SK-N-SH treated with all-trans-retinoic acid at 6 μM for 48 hours (cell line): ENCODE results near the gene ARHGAP24.

ENCODE experiments used
- ATAC-seq: fragments of 200-7000 bp; cut with Tn5 transposase; 3 replicates; pipeline ENCODE4 v1.9.1; 2020; ENCODE audit warnings: mild to moderate bottlenecking, moderate library complexity
- ARNTL ChIP-seq: fragments of 450-650 bp; formaldehyde crosslinking; IDR thresholded peaks from 2 replicates; pipeline ENCODE4 v1.5.0; 2020; ENCODE audit warnings: low read depth, mild to moderate bottlenecking, moderate library complexity, borderline replicate concordance
- BACH2 ChIP-seq: fragments of 250-450 bp; sonication (Bioruptor Pico); IDR thresholded peaks from 2 replicates; pipeline ENCODE4 v1.9.0; 2021; ENCODE audit warnings: mild to moderate bottlenecking, borderline replicate concordance
- CREB5 ChIP-seq: fragments of 250-450 bp; sonication (Bioruptor Pico); IDR thresholded peaks from 2 replicates; pipeline ENCODE4 v1.5.1; 2020; ENCODE audit warnings: low read depth, mild to moderate bottlenecking, moderate library complexity
- CSDC2 ChIP-seq: fragments of 250-450 bp; sonication (Bioruptor Pico); IDR thresholded peaks from 2 replicates; pipeline ENCODE4 v1.5.0; 2020; ENCODE audit warnings: mild to moderate bottlenecking, moderate library complexity
- CSRNP3 ChIP-seq: fragments of 250-450 bp; sonication (Bioruptor Pico); IDR thresholded peaks from 2 replicates; pipeline ENCODE4 v1.5.1; 2021; ENCODE audit warnings: mild to moderate bottlenecking, moderate library complexity
- ESRRG ChIP-seq: fragments of 250-450 bp; sonication (Bioruptor Pico); IDR thresholded peaks from 2 replicates; pipeline ENCODE4 v1.6.1; 2021; ENCODE audit warnings: mild to moderate bottlenecking
- GLIS3 ChIP-seq: fragments of 250-450 bp; sonication (Bioruptor Pico); IDR thresholded peaks from 2 replicates; pipeline ENCODE4 v1.5.0; 2020; ENCODE audit warnings: mild to moderate bottlenecking, moderate library complexity
- ISL1 ChIP-seq: fragments of 250-450 bp; sonication (Bioruptor Pico); IDR thresholded peaks from 2 replicates; pipeline ENCODE4 v2.1.2; 2022; ENCODE audit warnings: mild to moderate bottlenecking, moderate library complexity
- OSR1 ChIP-seq: fragments of 250-450 bp; sonication (Bioruptor Pico); IDR thresholded peaks from 2 replicates; pipeline ENCODE4 v1.8.0; 2022; ENCODE audit warnings: moderate library complexity, mild to moderate bottlenecking, inconsistent platforms
- PPARA ChIP-seq: fragments of 250-450 bp; sonication (Bioruptor Pico); IDR thresholded peaks from 2 replicates; pipeline ENCODE4 v1.5.0; 2020; ENCODE audit warnings: mild to moderate bottlenecking, borderline replicate concordance
- RARB ChIP-seq: fragments of 250-450 bp; sonication (Bioruptor Pico); IDR thresholded peaks from 2 replicates; pipeline ENCODE4 v1.8.0; 2021; ENCODE audit warnings: mild to moderate bottlenecking, moderate library complexity
- SNAI2 ChIP-seq: fragments of 250-450 bp; sonication (Bioruptor Pico); IDR thresholded peaks from 2 replicates; pipeline ENCODE4 v1.5.0; 2020; ENCODE audit warnings: mild to moderate bottlenecking, moderate library complexity
- TCF4 ChIP-seq: fragments of 250-450 bp; sonication (Bioruptor Pico); IDR thresholded peaks from 2 replicates; pipeline ENCODE4 v1.8.0; 2021; ENCODE audit warnings: mild to moderate bottlenecking, moderate library complexity, borderline replicate concordance
- TOX ChIP-seq: fragments of 250-450 bp; sonication (Bioruptor Pico); IDR thresholded peaks from 2 replicates; pipeline ENCODE4 v1.8.0; 2021; ENCODE audit warnings: mild to moderate bottlenecking, moderate library complexity, borderline replicate concordance
- TSHZ2 ChIP-seq: fragments of 250-450 bp; sonication (Bioruptor Pico); IDR thresholded peaks from 2 replicates; pipeline ENCODE4 v1.5.0; 2020; ENCODE audit warnings: mild to moderate bottlenecking, moderate library complexity
- ZC3H10 ChIP-seq: fragments of 250-450 bp; sonication (Bioruptor Pico); IDR thresholded peaks from 2 replicates; pipeline ENCODE4 v1.5.1; 2021; ENCODE audit warnings: mild to moderate bottlenecking, moderate library complexity
- ZFP3 ChIP-seq: fragments of 250-450 bp; sonication (Bioruptor Pico); IDR thresholded peaks from 2 replicates; pipeline ENCODE4 v1.5.0; 2020; ENCODE audit warnings: mild to moderate bottlenecking, moderate library complexity
- ZFP30 ChIP-seq: fragments of 450-650 bp; formaldehyde crosslinking; IDR thresholded peaks from 2 replicates; pipeline ENCODE4 v1.5.0; 2022; ENCODE audit warnings: mild to moderate bottlenecking, moderate library complexity
- ZNF565 ChIP-seq: fragments of 450-650 bp; formaldehyde crosslinking; conservative IDR thresholded peaks from 2 replicates; pipeline ENCODE4 v1.5.0; 2020; ENCODE audit warnings: low read depth, mild to moderate bottlenecking, moderate library complexity
- ZNF70 ChIP-seq: fragments of 450-650 bp; formaldehyde crosslinking; IDR thresholded peaks from 2 replicates; pipeline ENCODE4 v1.5.0; 2020; ENCODE audit warnings: mild to moderate bottlenecking, moderate library complexity
- ZNF8 ChIP-seq: fragments of 450-650 bp; formaldehyde crosslinking; IDR thresholded peaks from 2 replicates; pipeline ENCODE4 v1.5.0; 2020; ENCODE audit warnings: mild to moderate bottlenecking, moderate library complexity
- TF ChIP-seq, protein P1 (sequence below): fragments of 250-450 bp; sonication (Bioruptor Pico); IDR thresholded peaks from 2 replicates; pipeline ENCODE4 v1.8.0; 2021; ENCODE audit warnings: low read depth, mild to moderate bottlenecking, moderate library complexity, borderline replicate concordance
- TF ChIP-seq, protein P2 (sequence below): fragments of 250-450 bp; sonication (Bioruptor Pico); IDR thresholded peaks from 2 replicates; pipeline ENCODE4 v1.8.0; 2020; ENCODE audit warnings: mild to moderate bottlenecking, moderate library complexity, borderline replicate concordance

ARHGAP24 gene

GRCh38 chr4:86031927-86032326 lies 557.0 kb downstream of the ARHGAP24 start:
- ATAC-seq, result no peak
- no peak for TF ChIP-seq SNAI2 (CRISPR knock-in tag)
- TF ChIP-seq ZFP3 (CRISPR knock-in tag), result no peak
- no peak for TF ChIP-seq ZNF565 (CRISPR knock-in tag)
- no peak for TF ChIP-seq CSRNP3 (CRISPR knock-in tag)
- no peak for TF ChIP-seq ZNF8
- no peak for TF ChIP-seq ESRRG (CRISPR knock-in tag)
- TF ChIP-seq ARNTL, result no peak
- TF ChIP-seq, all 23 proteins: peak for 0

GRCh38 chr4:86032476-86033022 lies 557.6 kb downstream of the ARHGAP24 start:
- peak; percentile 88 for ATAC-seq
- TF ChIP-seq ZNF8, result no peak
- 0 out of 2 replicates have a peak, but pooled peaks have one; percentile 44 for TF ChIP-seq CSDC2 (CRISPR knock-in tag)
- TF ChIP-seq CSRNP3 (CRISPR knock-in tag), result no peak
- no peak for TF ChIP-seq TOX (CRISPR knock-in tag)
- no peak for TF ChIP-seq OSR1
- no peak for TF ChIP-seq GLIS3 (CRISPR knock-in tag)
- TF ChIP-seq PPARA, result no peak
- 0 out of 2 replicates have a peak, but pooled peaks have one; percentile 37 for TF ChIP-seq TSHZ2
- no peak for TF ChIP-seq ZC3H10 (CRISPR knock-in tag)
- no peak for TF ChIP-seq ZFP30
- peak; percentile 89 for TF ChIP-seq ISL1 (CRISPR knock-in tag)
- TF ChIP-seq, protein P1, sequence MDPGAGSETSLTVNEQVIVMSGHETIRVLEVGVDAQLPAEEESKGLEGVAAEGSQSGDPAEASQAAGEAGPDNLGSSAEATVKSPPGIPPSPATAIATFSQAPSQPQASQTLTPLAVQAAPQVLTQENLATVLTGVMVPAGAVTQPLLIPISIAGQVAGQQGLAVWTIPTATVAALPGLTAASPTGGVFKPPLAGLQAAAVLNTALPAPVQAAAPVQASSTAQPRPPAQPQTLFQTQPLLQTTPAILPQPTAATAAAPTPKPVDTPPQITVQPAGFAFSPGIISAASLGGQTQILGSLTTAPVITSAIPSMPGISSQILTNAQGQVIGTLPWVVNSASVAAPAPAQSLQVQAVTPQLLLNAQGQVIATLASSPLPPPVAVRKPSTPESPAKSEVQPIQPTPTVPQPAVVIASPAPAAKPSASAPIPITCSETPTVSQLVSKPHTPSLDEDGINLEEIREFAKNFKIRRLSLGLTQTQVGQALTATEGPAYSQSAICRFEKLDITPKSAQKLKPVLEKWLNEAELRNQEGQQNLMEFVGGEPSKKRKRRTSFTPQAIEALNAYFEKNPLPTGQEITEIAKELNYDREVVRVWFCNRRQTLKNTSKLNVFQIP (CRISPR knock-in tag), result no peak
- TF ChIP-seq, protein P2, sequence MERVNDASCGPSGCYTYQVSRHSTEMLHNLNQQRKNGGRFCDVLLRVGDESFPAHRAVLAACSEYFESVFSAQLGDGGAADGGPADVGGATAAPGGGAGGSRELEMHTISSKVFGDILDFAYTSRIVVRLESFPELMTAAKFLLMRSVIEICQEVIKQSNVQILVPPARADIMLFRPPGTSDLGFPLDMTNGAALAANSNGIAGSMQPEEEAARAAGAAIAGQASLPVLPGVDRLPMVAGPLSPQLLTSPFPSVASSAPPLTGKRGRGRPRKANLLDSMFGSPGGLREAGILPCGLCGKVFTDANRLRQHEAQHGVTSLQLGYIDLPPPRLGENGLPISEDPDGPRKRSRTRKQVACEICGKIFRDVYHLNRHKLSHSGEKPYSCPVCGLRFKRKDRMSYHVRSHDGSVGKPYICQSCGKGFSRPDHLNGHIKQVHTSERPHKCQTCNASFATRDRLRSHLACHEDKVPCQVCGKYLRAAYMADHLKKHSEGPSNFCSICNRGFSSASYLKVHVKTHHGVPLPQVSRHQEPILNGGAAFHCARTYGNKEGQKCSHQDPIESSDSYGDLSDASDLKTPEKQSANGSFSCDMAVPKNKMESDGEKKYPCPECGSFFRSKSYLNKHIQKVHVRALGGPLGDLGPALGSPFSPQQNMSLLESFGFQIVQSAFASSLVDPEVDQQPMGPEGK (CRISPR knock-in tag), result no peak
- no peak for TF ChIP-seq ZNF565 (CRISPR knock-in tag)
- no peak for TF ChIP-seq ARNTL
- TF ChIP-seq ZFP3 (CRISPR knock-in tag), result no peak
- TF ChIP-seq TCF4 (CRISPR knock-in tag), result no peak
- TF ChIP-seq ESRRG (CRISPR knock-in tag), result no peak
- no peak for TF ChIP-seq RARB (CRISPR knock-in tag)
- TF ChIP-seq CREB5 (CRISPR knock-in tag), result no peak
- no peak for TF ChIP-seq ZNF70 (CRISPR knock-in tag)
- TF ChIP-seq SNAI2 (CRISPR knock-in tag), result peak; percentile 44; the same call in 1 of the 2 replicates
- no peak for TF ChIP-seq BACH2 (CRISPR knock-in tag)
